Osteocyte (in vitro differentiated cells): ENCODE results near the gene NECTIN4. TPM values are rescaled to one million over a fixed set of nuclear protein-coding genes. Genes with fewer than 3 reads are reported as not detected.

Source experiments
- DNase-seq: peaks from one replicate; pipeline ENCODE4 v3.0.0; 2021; ENCODE audit warnings: mixed read lengths; ENCODE audit not compliant: unreplicated experiment; ENCODE audit errors: extremely low spot score
- H3K27ac Mint-ChIP-seq: one replicate; pipeline ENCODE4 v1.8.0; 2021; ENCODE audit warnings: mild to moderate bottlenecking, mixed read lengths; ENCODE audit not compliant: unreplicated experiment
- H3K27me3 Mint-ChIP-seq: one replicate; pipeline ENCODE4 v1.8.0; 2021; ENCODE audit warnings: mixed read lengths; ENCODE audit not compliant: unreplicated experiment
- H3K36me3 Mint-ChIP-seq: one replicate; pipeline ENCODE4 v1.8.0; 2021; ENCODE audit warnings: mixed read lengths; ENCODE audit not compliant: unreplicated experiment
- H3K4me1 Mint-ChIP-seq: one replicate; pipeline ENCODE4 v1.8.0; 2021; ENCODE audit warnings: mixed read lengths; ENCODE audit not compliant: unreplicated experiment
- H3K4me3 Mint-ChIP-seq: one replicate; pipeline ENCODE4 v1.8.0; 2021; ENCODE audit warnings: mild to moderate bottlenecking, moderate library complexity, mixed read lengths; ENCODE audit not compliant: unreplicated experiment
- H3K9me3 Mint-ChIP-seq: one replicate; pipeline ENCODE4 v1.8.0; 2021; ENCODE audit warnings: mixed read lengths; ENCODE audit not compliant: unreplicated experiment
- CTCF ChIP-seq: fragments of 200-600 bp; sonication (generic); IDR thresholded peaks from 2 replicates; pipeline ENCODE4 v1.5.0; 2021; ENCODE audit warnings: antibody characterized with exemption, mild to moderate bottlenecking, moderate library complexity
- long read RNA-seq: library from polyadenylated mRNA; unstranded; transcript quantifications from one replicate; pipeline ENCODE4 v2.0.0, GENCODE V29; 2021
- total RNA-seq: library from RNA; stranded (reverse); gene quantifications from 2 replicates; pipeline ENCODE4 v1.2.1, GENCODE V29; 2021

The NECTIN4 gene
- total RNA-seq: not detected in 2 replicates
- long read RNA-seq: 0 reads

GRCh38 chr1:161089251-161089924 lies at the start of gene NECTIN4:
TSS of gene NECTIN4 (minus strand) at chr1:161089558. CDS start at chr1:161089296, 262 bp downstream.
- Mint-ChIP-seq H3K27me3 (peaks cover 3% of the 10 kb centered on the region), H3K36me3 (no peaks in the 10 kb centered on the region), H3K4me1 (no peaks in the 10 kb centered on the region), H3K4me3 (no peak within 1 kb of the TSS), H3K9me3 (no peaks in the 10 kb centered on the region), H3K27ac (no peak within 1 kb of the TSS)
- DNase-seq: no peak
- TF ChIP-seq CTCF: no peak

- TF ChIP-seq CTCF: no peak
- no peaks in the 10 kb centered on the region for H3K4me1 Mint-ChIP-seq
- H3K36me3 Mint-ChIP-seq: peaks cover 2% of the 10 kb centered on the region
- H3K27me3 Mint-ChIP-seq: no peaks in the 10 kb centered on the region
- H3K27ac Mint-ChIP-seq: no peak overlapping the region
- no peak for DNase-seq
- H3K4me3 Mint-ChIP-seq: no peak overlapping the region
- H3K9me3 Mint-ChIP-seq: no peaks in the 10 kb centered on the region
Measured at GRCh38 chr1:161138431-161138830, 49.1 kb upstream of the NECTIN4 start.

- H3K9me3 Mint-ChIP-seq: no peaks in the 10 kb centered on the region
- H3K27ac Mint-ChIP-seq: no peak overlapping the region
- peaks cover 2% of the 10 kb centered on the region for H3K36me3 Mint-ChIP-seq
- H3K27me3 Mint-ChIP-seq: no peaks in the 10 kb centered on the region
- DNase-seq: no peak
- H3K4me1 Mint-ChIP-seq: no peaks in the 10 kb centered on the region
- TF ChIP-seq CTCF: no peak
- H3K4me3 Mint-ChIP-seq: no peak overlapping the region
Measured at GRCh38 chr1:161137881-161138280, 48.5 kb upstream of the NECTIN4 start.

- peaks cover 22% of the 10 kb centered on the region for H3K4me1 Mint-ChIP-seq
- no peaks in the 10 kb centered on the region for H3K27me3 Mint-ChIP-seq
- no peaks in the 10 kb centered on the region for H3K9me3 Mint-ChIP-seq
- DNase-seq: no peak
- no peak overlapping the region for H3K4me3 Mint-ChIP-seq
- H3K27ac Mint-ChIP-seq: no peak overlapping the region
- no peak for TF ChIP-seq CTCF
- H3K36me3 Mint-ChIP-seq: peaks cover 12% of the 10 kb centered on the region
Measured at GRCh38 chr1:161133220-161133740, 43.9 kb upstream of the NECTIN4 start.

GRCh38 chr1:161132410-161133219 lies 43.3 kb upstream of the NECTIN4 start, which contains the start of gene DEDD:
TSS of gene DEDD (minus strand) at chr1:161132667. CDS start at chr1:161124462, 8,205 bp downstream.
- Mint-ChIP-seq H3K36me3 (peaks cover 14% of the 10 kb centered on the region), H3K4me1 (peaks cover 22% of the 10 kb centered on the region), H3K27me3 (no peaks in the 10 kb centered on the region), H3K9me3 (no peaks in the 10 kb centered on the region), H3K4me3 (no peak within 1 kb of the TSS), H3K27ac (no peak within 1 kb of the TSS)
- TF ChIP-seq CTCF: peak; percentile 21
- peak; percentile 97 for DNase-seq
